ENCODE data around the gene CPSF4L. TPM values are rescaled to one million over a fixed set of nuclear protein-coding genes. Genes with fewer than 3 reads are reported as not detected.

CPSF4L gene
- total RNA-seq, 2 donors from 2014 or later, result not detected

GRCh38 chr17:73227944-73228343 is 33.7 kb downstream of the CPSF4L start:
- DNase-seq (no peak), ATAC-seq (no peak)
- H3K4me1 Mint-ChIP-seq, result peaks cover 50% of the 10 kb centered on the region
- no peaks in the 10 kb centered on the region for H3K36me3 Mint-ChIP-seq (ENCODE audit: low read depth)
- no peaks in the 10 kb centered on the region for H3K27me3 Mint-ChIP-seq
- H3K4me3 Mint-ChIP-seq, result no peak overlapping the region
- peak overlapping the region; percentile 98 for H3K27ac Mint-ChIP-seq
- H3K9me3 ChIP-seq (ENCODE audit: control insufficient read depth, low read length, poor library complexity, severe bottlenecking), result no peaks in the 10 kb centered on the region

GRCh38 chr17:73227379-73227778 is 34.3 kb downstream of the CPSF4L start:
- no peaks in the 10 kb centered on the region for H3K27me3 Mint-ChIP-seq
- H3K27ac Mint-ChIP-seq, result peak overlapping the region; percentile 77
- no peak for DNase-seq
- H3K9me3 ChIP-seq (ENCODE audit: control insufficient read depth, low read length, poor library complexity, severe bottlenecking), result no peaks in the 10 kb centered on the region
- peaks cover 50% of the 10 kb centered on the region for H3K4me1 Mint-ChIP-seq
- no peaks in the 10 kb centered on the region for H3K36me3 Mint-ChIP-seq (ENCODE audit: low read depth)
- H3K4me3 Mint-ChIP-seq, result peak overlapping the region; percentile 64
- ATAC-seq, result no peak

- H3K36me3 Mint-ChIP-seq (ENCODE audit: low read depth), result no peaks in the 10 kb centered on the region
- peak overlapping the region; percentile 64 for H3K4me3 Mint-ChIP-seq
- ATAC-seq (no peak), DNase-seq (no peak)
- H3K27me3 Mint-ChIP-seq, result no peaks in the 10 kb centered on the region
- H3K4me1 Mint-ChIP-seq, result peaks cover 50% of the 10 kb centered on the region
- H3K9me3 ChIP-seq (ENCODE audit: control insufficient read depth, low read length, poor library complexity, severe bottlenecking), result no peaks in the 10 kb centered on the region
- H3K27ac Mint-ChIP-seq, result peak overlapping the region; percentile 77
Measured at GRCh38 chr17:73226556-73227172, 35.0 kb downstream of the CPSF4L start.

GRCh38 chr17:73224663-73225305 is 36.9 kb downstream of the CPSF4L start:
- no peaks in the 10 kb centered on the region for H3K9me3 ChIP-seq (ENCODE audit: control insufficient read depth, low read length, poor library complexity, severe bottlenecking)
- H3K27me3 Mint-ChIP-seq, result no peaks in the 10 kb centered on the region
- DNase-seq (no peak), ATAC-seq (no peak)
- H3K27ac Mint-ChIP-seq, result peak overlapping the region; percentile 34
- H3K36me3 Mint-ChIP-seq (ENCODE audit: low read depth), result no peaks in the 10 kb centered on the region
- H3K4me3 Mint-ChIP-seq, result peak overlapping the region; percentile 50
- peaks cover 35% of the 10 kb centered on the region for H3K4me1 Mint-ChIP-seq

GRCh38 chr17:73224237-73224636 is 37.4 kb downstream of the CPSF4L start:
- ATAC-seq (no peak), DNase-seq (no peak)
- peaks cover 32% of the 10 kb centered on the region for H3K4me1 Mint-ChIP-seq
- no peaks in the 10 kb centered on the region for H3K9me3 ChIP-seq (ENCODE audit: control insufficient read depth, low read length, poor library complexity, severe bottlenecking)
- peak overlapping the region; percentile 34 for H3K27ac Mint-ChIP-seq
- H3K4me3 Mint-ChIP-seq, result no peak overlapping the region
- H3K27me3 Mint-ChIP-seq, result no peaks in the 10 kb centered on the region
- H3K36me3 Mint-ChIP-seq (ENCODE audit: low read depth), result no peaks in the 10 kb centered on the region

- no peaks in the 10 kb centered on the region for H3K9me3 ChIP-seq (ENCODE audit: control insufficient read depth, low read length, poor library complexity, severe bottlenecking)
- Mint-ChIP-seq H3K4me3 (no peak overlapping the region), H3K36me3 (ENCODE audit: low read depth) (no peaks in the 10 kb centered on the region), H3K27ac (peak overlapping the region; percentile 81), H3K27me3 (no peaks in the 10 kb centered on the region), H3K4me1 (peaks cover 27% of the 10 kb centered on the region)
- no peak for ATAC-seq
- no peak for DNase-seq
Measured at GRCh38 chr17:73223626-73224230, 38.0 kb downstream of the CPSF4L start.

GRCh38 chr17:73215447-73215846 is 46.2 kb downstream of the CPSF4L start:
- Mint-ChIP-seq H3K36me3 (ENCODE audit: low read depth) (peaks cover 5% of the 10 kb centered on the region), H3K4me3 (no peak overlapping the region), H3K4me1 (peaks cover 25% of the 10 kb centered on the region), H3K27ac (peak overlapping the region; percentile 88), H3K27me3 (no peaks in the 10 kb centered on the region)
- H3K9me3 ChIP-seq (ENCODE audit: control insufficient read depth, low read length, poor library complexity, severe bottlenecking), result no peaks in the 10 kb centered on the region
- ATAC-seq (no peak), DNase-seq (no peak)

GRCh38 chr17:73214851-73215250 is 46.8 kb downstream of the CPSF4L start:
- no peak overlapping the region for H3K4me3 Mint-ChIP-seq
- H3K27ac Mint-ChIP-seq, result peak overlapping the region; percentile 88
- no peaks in the 10 kb centered on the region for H3K9me3 ChIP-seq (ENCODE audit: control insufficient read depth, low read length, poor library complexity, severe bottlenecking)
- DNase-seq (no peak), ATAC-seq (no peak)
- no peaks in the 10 kb centered on the region for H3K27me3 Mint-ChIP-seq
- H3K4me1 Mint-ChIP-seq, result peaks cover 26% of the 10 kb centered on the region
- peaks cover 5% of the 10 kb centered on the region for H3K36me3 Mint-ChIP-seq (ENCODE audit: low read depth)

- Mint-ChIP-seq H3K27ac (peak overlapping the region; percentile 88), H3K27me3 (no peaks in the 10 kb centered on the region), H3K4me3 (no peak overlapping the region), H3K4me1 (peaks cover 28% of the 10 kb centered on the region), H3K36me3 (ENCODE audit: low read depth) (peaks cover 5% of the 10 kb centered on the region)
- ATAC-seq (no peak), DNase-seq (no peak)
- no peaks in the 10 kb centered on the region for H3K9me3 ChIP-seq (ENCODE audit: control insufficient read depth, low read length, poor library complexity, severe bottlenecking)
Measured at GRCh38 chr17:73214008-73214407, 47.7 kb downstream of the CPSF4L start.

- peak; percentile 90 for ATAC-seq
- Mint-ChIP-seq H3K4me1 (peaks cover 25% of the 10 kb centered on the region), H3K36me3 (ENCODE audit: low read depth) (peaks cover 9% of the 10 kb centered on the region)
Measured at GRCh38 chr17:73211745-73212144, 49.9 kb downstream of the CPSF4L start.

GRCh38 chr17:73210002-73210678 is 51.5 kb downstream of the CPSF4L start:
- DNase-seq, result no peak
- H3K4me1 Mint-ChIP-seq, result peaks cover 12% of the 10 kb centered on the region
- peak overlapping the region; percentile 83 for H3K27ac Mint-ChIP-seq
- no peak for ATAC-seq
- H3K36me3 Mint-ChIP-seq (ENCODE audit: low read depth), result peaks cover 7% of the 10 kb centered on the region
- no peaks in the 10 kb centered on the region for H3K27me3 Mint-ChIP-seq
- no peak overlapping the region for H3K4me3 Mint-ChIP-seq
- H3K9me3 ChIP-seq (ENCODE audit: control insufficient read depth, low read length, poor library complexity, severe bottlenecking), result no peaks in the 10 kb centered on the region

More at GRCh38 chr17:73211745-73212144, 49.9 kb downstream of the CPSF4L start:
- no peaks in the 10 kb centered on the region for H3K9me3 ChIP-seq (ENCODE audit: control insufficient read depth, low read length, poor library complexity, severe bottlenecking)
- peak; percentile 45 to 63 (median 62) for DNase-seq
- peak overlapping the region; percentile 83 for H3K27ac Mint-ChIP-seq
- H3K4me3 Mint-ChIP-seq, result peak overlapping the region; percentile 79
- H3K27me3 Mint-ChIP-seq, result no peaks in the 10 kb centered on the region

- ATAC-seq (no peak), DNase-seq (no peak)
- peaks cover 12% of the 10 kb centered on the region for H3K4me1 Mint-ChIP-seq
- H3K36me3 Mint-ChIP-seq (ENCODE audit: low read depth), result peaks cover 7% of the 10 kb centered on the region
- H3K9me3 ChIP-seq (ENCODE audit: control insufficient read depth, low read length, poor library complexity, severe bottlenecking), result no peaks in the 10 kb centered on the region
- H3K4me3 Mint-ChIP-seq, result no peak overlapping the region
- H3K27ac Mint-ChIP-seq, result peak overlapping the region; percentile 83
- no peaks in the 10 kb centered on the region for H3K27me3 Mint-ChIP-seq
Measured at GRCh38 chr17:73209436-73209835, 52.2 kb downstream of the CPSF4L start.

GRCh38 chr17:73208139-73208827 is 53.4 kb downstream of the CPSF4L start:
- H3K4me3 Mint-ChIP-seq, result no peak overlapping the region
- H3K36me3 Mint-ChIP-seq (ENCODE audit: low read depth), result peaks cover 7% of the 10 kb centered on the region
- DNase-seq, result no peak
- H3K4me1 Mint-ChIP-seq, result peaks cover 19% of the 10 kb centered on the region
- peak overlapping the region; percentile 70 for H3K27ac Mint-ChIP-seq
- ATAC-seq, result no peak
- no peaks in the 10 kb centered on the region for H3K27me3 Mint-ChIP-seq
- H3K9me3 ChIP-seq (ENCODE audit: control insufficient read depth, low read length, poor library complexity, severe bottlenecking), result no peaks in the 10 kb centered on the region
